ENCODE results near the gene C17orf67.

Gene C17orf67

DNA sequence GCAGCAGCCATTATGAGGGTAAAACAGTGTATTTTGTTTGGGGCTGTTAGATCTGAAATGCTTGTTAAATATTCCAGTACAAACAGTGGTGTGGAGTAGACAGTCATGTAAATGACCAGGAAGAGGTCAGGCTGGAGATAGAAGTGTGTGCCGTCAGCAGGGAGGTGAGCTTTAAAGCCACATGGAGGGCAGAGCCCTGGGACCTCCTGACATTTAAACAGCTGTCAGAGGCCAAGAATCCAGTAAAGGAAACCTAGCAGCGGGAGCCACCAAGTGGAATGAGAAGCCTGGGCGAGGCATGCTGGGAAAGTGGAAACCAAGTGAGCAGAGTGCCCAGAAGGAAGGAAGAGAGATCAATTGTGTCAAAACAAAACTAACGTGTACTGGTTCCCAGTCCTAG lies 26.8 kb downstream of the C17orf67 start:
- no peak overlapping the region for H3K4me3 Mint-ChIP-seq
- no peak overlapping the region for H3K27ac Mint-ChIP-seq
- no peaks in the 10 kb centered on the region for H3K4me1 Mint-ChIP-seq
- DNase-seq (no peak), ATAC-seq (no peak)
- no peaks in the 10 kb centered on the region for H3K9me3 Mint-ChIP-seq
- H3K27me3 Mint-ChIP-seq: no peaks in the 10 kb centered on the region
- H3K36me3 Mint-ChIP-seq (ENCODE audit: low read depth): no peaks in the 10 kb centered on the region

- ATAC-seq: no peak
- no peaks in the 10 kb centered on the region for H3K9me3 Mint-ChIP-seq
- no peaks in the 10 kb centered on the region for H3K4me1 Mint-ChIP-seq
- H3K36me3 Mint-ChIP-seq (ENCODE audit: low read depth): no peaks in the 10 kb centered on the region
- H3K4me3 Mint-ChIP-seq: no peak overlapping the region
- no peaks in the 10 kb centered on the region for H3K27me3 Mint-ChIP-seq
- H3K27ac Mint-ChIP-seq: no peak overlapping the region
- no peak for DNase-seq
These were observed 29.3 kb downstream of the C17orf67 start for GRCh38 chr17:56804454-56804853.

DNA sequence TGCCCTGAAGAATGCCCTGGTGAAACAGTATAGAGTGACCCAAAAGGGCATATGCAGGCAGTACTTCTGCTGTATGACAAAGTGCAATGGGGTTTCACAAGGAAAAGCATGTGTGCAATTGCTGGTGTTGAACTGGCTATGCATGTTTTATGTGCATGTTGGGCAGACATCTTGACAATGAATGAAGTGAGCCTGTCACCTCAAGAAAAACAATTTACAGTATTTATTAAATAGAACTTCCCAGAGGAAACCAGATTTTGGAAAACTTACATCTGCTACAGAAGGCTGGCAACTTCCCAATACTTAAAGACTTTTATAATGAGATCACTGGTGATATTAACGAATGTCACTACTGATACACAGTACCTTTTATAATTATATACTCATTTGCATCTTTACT lies 30.6 kb downstream of the C17orf67 start:
- H3K27ac Mint-ChIP-seq: no peak overlapping the region
- DNase-seq (no peak), ATAC-seq (no peak)
- H3K4me3 Mint-ChIP-seq: no peak overlapping the region
- no peaks in the 10 kb centered on the region for H3K36me3 Mint-ChIP-seq (ENCODE audit: low read depth)
- no peaks in the 10 kb centered on the region for H3K9me3 Mint-ChIP-seq
- no peaks in the 10 kb centered on the region for H3K4me1 Mint-ChIP-seq
- no peaks in the 10 kb centered on the region for H3K27me3 Mint-ChIP-seq

GRCh38 chr17:56801459-56802178 lies 32.1 kb downstream of the C17orf67 start:
- DNase-seq: no peak
- Mint-ChIP-seq H3K9me3 (no peaks in the 10 kb centered on the region), H3K36me3 (ENCODE audit: low read depth) (no peaks in the 10 kb centered on the region), H3K27me3 (no peaks in the 10 kb centered on the region), H3K27ac (no peak overlapping the region), H3K4me1 (no peaks in the 10 kb centered on the region), H3K4me3 (no peak overlapping the region)
- ATAC-seq: no peak

DNA sequence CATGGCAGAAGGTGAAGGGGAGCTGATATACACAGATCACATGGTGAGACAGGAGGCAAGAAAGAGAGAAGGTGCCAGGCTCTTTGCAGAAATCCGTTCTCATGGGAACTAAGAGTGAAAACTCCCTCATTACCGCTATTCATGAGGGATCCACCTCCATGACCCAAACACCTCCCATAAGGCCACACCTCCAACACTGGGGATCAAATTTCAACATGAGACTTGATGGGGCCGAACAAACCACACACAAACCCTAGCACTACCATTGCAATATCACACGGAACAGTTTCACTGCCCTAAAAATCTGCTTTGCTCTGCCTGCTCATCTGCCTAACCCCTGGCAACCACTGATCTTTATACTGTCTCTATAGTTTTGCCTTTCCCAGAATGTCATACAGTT lies 34.8 kb downstream of the C17orf67 start:
- no peaks in the 10 kb centered on the region for H3K9me3 Mint-ChIP-seq
- H3K36me3 Mint-ChIP-seq (ENCODE audit: low read depth): no peaks in the 10 kb centered on the region
- no peaks in the 10 kb centered on the region for H3K4me1 Mint-ChIP-seq
- DNase-seq: no peak
- no peak for ATAC-seq
- H3K27me3 Mint-ChIP-seq: no peaks in the 10 kb centered on the region
- no peak overlapping the region for H3K4me3 Mint-ChIP-seq
- no peak overlapping the region for H3K27ac Mint-ChIP-seq

- ATAC-seq (no peak), DNase-seq (no peak)
- H3K36me3 Mint-ChIP-seq (ENCODE audit: low read depth): peaks cover 6% of the 10 kb centered on the region
- H3K4me3 Mint-ChIP-seq: no peak overlapping the region
- H3K27ac Mint-ChIP-seq: no peak overlapping the region
- peaks cover 1% of the 10 kb centered on the region for H3K4me1 Mint-ChIP-seq
- H3K27me3 Mint-ChIP-seq: no peaks in the 10 kb centered on the region
- H3K9me3 Mint-ChIP-seq: peaks cover 9% of the 10 kb centered on the region
These were observed 37.2 kb downstream of the C17orf67 start for GRCh38 chr17:56796536-56796935.

GRCh38 chr17:56795221-56795865 lies 38.4 kb downstream of the C17orf67 start:
- ATAC-seq (no peak), DNase-seq (no peak)
- Mint-ChIP-seq H3K4me1 (peaks cover 1% of the 10 kb centered on the region), H3K9me3 (peaks cover 9% of the 10 kb centered on the region), H3K36me3 (ENCODE audit: low read depth) (peaks cover 6% of the 10 kb centered on the region), H3K27ac (no peak overlapping the region), H3K27me3 (no peaks in the 10 kb centered on the region), H3K4me3 (no peak overlapping the region)

GRCh38 chr17:56793957-56794356 lies 39.8 kb downstream of the C17orf67 start:
- Mint-ChIP-seq H3K4me1 (peaks cover 1% of the 10 kb centered on the region), H3K27me3 (no peaks in the 10 kb centered on the region), H3K4me3 (no peak overlapping the region), H3K27ac (no peak overlapping the region), H3K36me3 (ENCODE audit: low read depth) (peaks cover 6% of the 10 kb centered on the region), H3K9me3 (peaks cover 9% of the 10 kb centered on the region)
- DNase-seq (no peak), ATAC-seq (no peak)

DNA sequence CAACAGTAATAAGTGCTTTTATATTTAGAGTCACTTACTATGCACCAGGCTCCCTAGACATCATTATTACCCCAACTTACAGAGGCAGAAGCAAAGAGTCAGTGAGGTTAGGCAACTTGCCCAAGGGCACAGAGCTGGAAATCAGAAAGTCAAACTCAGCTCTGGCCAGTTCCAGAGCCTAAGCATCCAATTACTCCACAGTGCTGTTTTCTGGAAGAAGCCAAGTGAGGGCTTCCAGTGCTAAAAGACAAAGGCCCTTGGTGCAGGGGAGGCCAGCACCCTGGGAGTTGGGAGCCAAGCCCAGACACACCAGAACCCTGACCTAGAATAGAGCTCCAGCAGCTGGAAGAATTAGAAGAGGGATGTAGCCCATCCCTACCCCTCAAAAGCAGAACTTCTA lies 40.2 kb downstream of the C17orf67 start:
- Mint-ChIP-seq H3K4me3 (no peak overlapping the region), H3K27me3 (no peaks in the 10 kb centered on the region), H3K4me1 (peaks cover 1% of the 10 kb centered on the region), H3K9me3 (peaks cover 9% of the 10 kb centered on the region), H3K27ac (no peak overlapping the region), H3K36me3 (ENCODE audit: low read depth) (peaks cover 6% of the 10 kb centered on the region)
- DNase-seq (no peak), ATAC-seq (no peak)

- peak overlapping the region; percentile 63 for H3K27ac Mint-ChIP-seq
- no peaks in the 10 kb centered on the region for H3K27me3 Mint-ChIP-seq
- no peak overlapping the region for H3K4me3 Mint-ChIP-seq
- peaks cover 9% of the 10 kb centered on the region for H3K9me3 Mint-ChIP-seq
- ATAC-seq (no peak), DNase-seq (no peak)
- peaks cover 6% of the 10 kb centered on the region for H3K36me3 Mint-ChIP-seq (ENCODE audit: low read depth)
- H3K4me1 Mint-ChIP-seq: peaks cover 10% of the 10 kb centered on the region
These were observed 41.5 kb downstream of the C17orf67 start for GRCh38 chr17:56792267-56792666.

DNA sequence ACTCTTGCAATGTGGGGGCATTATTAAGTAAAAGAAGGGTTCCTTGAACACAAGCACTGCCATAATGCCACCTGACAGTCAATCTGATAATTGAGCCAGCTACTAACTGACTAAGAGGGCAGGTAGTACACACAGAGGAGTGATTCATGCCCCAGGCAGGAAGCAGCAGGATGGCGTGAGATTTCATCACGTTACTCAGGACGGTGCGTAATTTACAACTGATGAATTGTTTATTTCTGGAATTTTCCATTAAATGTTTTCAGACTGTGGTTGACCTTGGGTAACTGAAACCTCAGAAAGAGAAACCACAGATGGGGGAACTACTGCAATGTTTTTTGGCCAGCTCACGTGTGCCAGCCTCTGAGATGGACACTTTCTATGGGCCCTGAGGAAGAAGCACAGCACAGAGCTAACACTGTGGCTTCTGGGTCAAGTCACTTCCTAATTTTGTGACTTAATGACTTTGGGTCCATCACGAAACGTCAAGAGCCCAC lies 46.7 kb downstream of the C17orf67 start:
- ATAC-seq (peak; percentile 98), DNase-seq (peak; percentile 57)
- Mint-ChIP-seq H3K27ac (peak overlapping the region; percentile 93), H3K27me3 (peaks cover 3% of the 10 kb centered on the region), H3K9me3 (peaks cover under 1% of the 10 kb centered on the region), H3K4me3 (peak overlapping the region; percentile 60), H3K36me3 (ENCODE audit: low read depth) (peaks cover 5% of the 10 kb centered on the region), H3K4me1 (peaks cover 38% of the 10 kb centered on the region)

- DNase-seq (no peak), ATAC-seq (no peak)
- Mint-ChIP-seq H3K27ac (peak overlapping the region; percentile 93), H3K27me3 (peaks cover 5% of the 10 kb centered on the region), H3K4me1 (peaks cover 40% of the 10 kb centered on the region), H3K9me3 (no peaks in the 10 kb centered on the region), H3K4me3 (peak overlapping the region; percentile 60), H3K36me3 (ENCODE audit: low read depth) (peaks cover 5% of the 10 kb centered on the region)
These were observed 47.6 kb downstream of the C17orf67 start for GRCh38 chr17:56785997-56786680.

DNA sequence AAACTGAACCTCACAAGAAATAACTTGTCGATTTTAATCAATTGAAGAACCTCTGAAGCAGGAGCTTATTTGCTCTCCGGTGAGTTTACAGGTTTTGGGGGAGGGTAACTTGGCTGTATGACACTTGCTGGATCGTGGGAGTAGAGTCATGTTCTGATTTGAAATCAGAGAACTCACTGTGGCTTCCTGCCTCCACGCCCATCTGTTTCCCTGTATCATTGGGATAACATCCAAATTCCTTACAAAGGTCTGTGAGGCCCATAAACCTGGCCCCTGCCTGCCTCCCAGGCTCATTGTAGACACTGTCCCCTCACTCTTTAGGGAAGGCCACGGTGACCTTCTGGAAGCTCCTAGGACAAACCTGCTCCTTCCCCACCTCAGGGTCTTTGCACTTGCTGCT lies 48.3 kb downstream of the C17orf67 start:
- Mint-ChIP-seq H3K36me3 (ENCODE audit: low read depth) (peaks cover 5% of the 10 kb centered on the region), H3K4me1 (peaks cover 47% of the 10 kb centered on the region), H3K4me3 (no peak overlapping the region), H3K27ac (peak overlapping the region; percentile 4), H3K9me3 (no peaks in the 10 kb centered on the region), H3K27me3 (peaks cover 5% of the 10 kb centered on the region)
- DNase-seq: no peak
- ATAC-seq: no peak

GRCh38 chr17:56782338-56782737 lies 51.4 kb downstream of the C17orf67 start:
- ATAC-seq: no peak
- no peak overlapping the region for H3K27ac Mint-ChIP-seq
- peaks cover 5% of the 10 kb centered on the region for H3K27me3 Mint-ChIP-seq
- peaks cover 5% of the 10 kb centered on the region for H3K36me3 Mint-ChIP-seq (ENCODE audit: low read depth)
- no peak overlapping the region for H3K4me3 Mint-ChIP-seq
- peaks cover 56% of the 10 kb centered on the region for H3K4me1 Mint-ChIP-seq
- no peaks in the 10 kb centered on the region for H3K9me3 Mint-ChIP-seq
- DNase-seq: no peak

DNA sequence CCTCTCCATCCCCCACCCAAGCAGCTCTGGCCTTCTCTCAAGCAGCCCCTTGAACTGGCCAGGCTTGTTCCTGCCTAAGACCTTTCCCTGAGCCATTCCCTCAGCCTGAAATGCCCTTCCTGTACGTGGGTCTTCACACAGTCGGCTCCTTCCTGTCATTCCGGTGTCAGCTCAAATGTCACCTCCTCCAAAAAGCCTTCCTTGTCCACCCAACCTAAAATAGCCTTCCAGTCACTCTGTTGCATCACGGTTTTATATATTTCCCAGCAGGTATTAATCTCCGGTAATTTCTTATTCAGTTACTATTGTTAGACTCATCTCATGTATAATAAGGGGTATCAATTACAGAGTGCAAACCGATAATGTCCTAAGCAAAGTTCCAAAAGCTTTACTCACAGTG lies 51.8 kb downstream of the C17orf67 start:
- peaks cover under 1% of the 10 kb centered on the region for H3K36me3 Mint-ChIP-seq (ENCODE audit: low read depth)
- no peaks in the 10 kb centered on the region for H3K9me3 Mint-ChIP-seq
- peaks cover 3% of the 10 kb centered on the region for H3K27me3 Mint-ChIP-seq
- H3K27ac Mint-ChIP-seq: no peak overlapping the region
- ATAC-seq: no peak
- H3K4me1 Mint-ChIP-seq: peaks cover 51% of the 10 kb centered on the region
- H3K4me3 Mint-ChIP-seq: no peak overlapping the region
- no peak for DNase-seq
